Suprapubic skin (tissue), 4 donors: ENCODE measurements around the gene ESYT1. TPM values are rescaled to one million over a fixed set of nuclear protein-coding genes. Genes with fewer than 3 reads are reported as not detected.

Source experiments
- DNase-seq, 2 donors: peaks; one replicate each; pipeline ENCODE4 v3.0.0-alpha.2; 2019; ENCODE audit warnings: low spot score in 2 of 2
- H3K27ac ChIP-seq: fragments of 200-600 bp; sonication (generic); one replicate; pipeline ENCODE4 v1.5.1; 2019
- H3K27me3 ChIP-seq: fragments of 200-600 bp; sonication (generic); one replicate; pipeline ENCODE4 v1.5.1; 2019
- H3K36me3 ChIP-seq: fragments of 200-600 bp; sonication (generic); one replicate; pipeline ENCODE4 v1.5.1; 2019
- H3K4me1 ChIP-seq: fragments of 200-600 bp; sonication (generic); one replicate; pipeline ENCODE4 v1.5.1; 2019
- H3K4me3 ChIP-seq: fragments of 200-600 bp; sonication (generic); one replicate; pipeline ENCODE4 v1.5.1; 2019; ENCODE audit warnings: mild to moderate bottlenecking
- H3K9me3 ChIP-seq: fragments of 200-600 bp; sonication (generic); one replicate; pipeline ENCODE4 v1.5.1; 2019
- CTCF ChIP-seq, 2 donors: fragments of 200-600 bp in 1 of 2; fragments of 450-650 bp in 1 of 2; sonication (generic) in 1 of 2; IDR thresholded peaks; one replicate each; pipeline ENCODE4 v1.5.1; 2016 to 2019; ENCODE audit warnings: antibody characterized with exemption in 2 of 2, mild to moderate bottlenecking in 1 of 2, moderate library complexity in 1 of 2
- EP300 ChIP-seq: sonication (generic); formaldehyde crosslinking; IDR thresholded peaks from one replicate; pipeline ENCODE4 v1.6.1; 2017; ENCODE audit warnings: antibody characterized with exemption
- POLR2A ChIP-seq, 2 donors: fragments of 450-650 bp; IDR thresholded peaks; one replicate each; pipeline ENCODE4 v1.6.1; 2017; ENCODE audit warnings: antibody characterized with exemption in 2 of 2, mild to moderate bottlenecking in 2 of 2, moderate library complexity in 2 of 2
- POLR2AphosphoS5 ChIP-seq, 3 donors: sonication (generic); formaldehyde crosslinking; IDR thresholded peaks; one replicate each; pipeline ENCODE4 v1.6.1; 2017; ENCODE audit warnings: antibody characterized with exemption in 3 of 3
- WGBS: methylation state at CpG from one replicate; pipeline ENCODE4 v1.1.5; 2018; 5-methylcytosine and 5-hydroxymethylcytosine counted together
- total RNA-seq, 4 donors: library from RNA; depleted of rRNA; stranded (reverse); fragments of >200 nt; gene quantifications; one replicate each; pipeline ENCODE4 v1.1.0, GENCODE V29; 2016

Gene ESYT1
- total RNA-seq, 4 donors from 2014 or later = 73.1 to 128 (median 103) TPM

GRCh38 chr12:56189099-56189917 lies 61.2 kb downstream of the ESYT1 start, which contains the start of gene SMARCC2:
SMARCC2 (minus strand) TSS chr12:56189483; CDS start chr12:56189461, 22 bp downstream.
- H3K36me3 ChIP-seq = peaks cover 25% of the 10 kb centered on the region
- no peaks in the 10 kb centered on the region for H3K27me3 ChIP-seq
- peaks cover 29% of the 10 kb centered on the region for H3K4me1 ChIP-seq
- peak within 1 kb of the TSS; percentile 91 for H3K27ac ChIP-seq
- WGBS = 3% methylated on average over 17 of the region's 93 CpGs
- no peaks in the 10 kb centered on the region for H3K9me3 ChIP-seq
- peak; percentile 92 to 93 for DNase-seq
- TF ChIP-seq CTCF (IDR thresholded peaks at IDR 0.05) (peak; percentile 72 to 81), POLR2AphosphoS5 (IDR thresholded peaks at IDR 0.05) (peak in 1 of 3 donors; percentile 27), POLR2A (IDR thresholded peaks at IDR 0.05) (peak in 1 of 2 donors; percentile 20), EP300 (no peak)
- peak within 1 kb of the TSS; percentile 88 for H3K4me3 ChIP-seq

- no peaks in the 10 kb centered on the region for H3K9me3 ChIP-seq
- WGBS = under 1% methylated on average over 42 of the region's 42 CpGs
Observed at GRCh38 chr12:56189918-56190694, 62.0 kb downstream of the ESYT1 start.

DNA sequence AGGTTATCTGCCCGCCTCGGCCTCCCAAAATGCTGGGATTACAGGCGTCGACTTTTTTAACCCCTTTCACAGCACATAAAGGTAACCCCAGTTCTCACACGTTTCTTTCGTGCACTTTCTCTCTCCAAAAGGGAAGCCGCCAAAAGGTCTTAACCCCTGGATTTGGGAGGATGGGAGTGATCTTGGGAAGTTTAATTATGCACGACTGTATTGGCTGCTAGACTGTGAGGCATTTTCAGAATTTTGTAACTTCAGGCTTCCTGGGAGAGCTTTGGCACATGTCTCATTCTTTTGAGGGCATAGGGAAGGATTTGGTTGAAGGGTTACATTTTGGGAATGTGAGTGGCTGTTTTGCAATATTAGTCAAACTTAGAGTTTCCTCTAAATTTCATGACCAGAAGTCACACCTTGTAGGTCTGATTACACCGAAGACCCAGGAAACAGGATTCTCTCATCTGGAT lies 62.7 kb downstream of the ESYT1 start:
- DNase-seq = no peak
- Histone ChIP-seq H3K4me1 (peaks cover 29% of the 10 kb centered on the region), H3K9me3 (no peaks in the 10 kb centered on the region), H3K27me3 (no peaks in the 10 kb centered on the region), H3K4me3 (peak overlapping the region; percentile 88), H3K27ac (peak overlapping the region; percentile 91), H3K36me3 (peaks cover 11% of the 10 kb centered on the region)
- 20% methylated on average over 9 of the region's 9 CpGs for WGBS
- TF ChIP-seq POLR2A (IDR thresholded peaks at IDR 0.05) = no peak
- TF ChIP-seq CTCF (IDR thresholded peaks at IDR 0.05) = no peak
- no peak for TF ChIP-seq EP300
- TF ChIP-seq POLR2AphosphoS5 (IDR thresholded peaks at IDR 0.05) = no peak

More at GRCh38 chr12:56189918-56190694, 62.0 kb downstream of the ESYT1 start:
- Histone ChIP-seq H3K4me1 (peaks cover 29% of the 10 kb centered on the region), H3K27me3 (no peaks in the 10 kb centered on the region), H3K36me3 (peaks cover 17% of the 10 kb centered on the region), H3K4me3 (peak overlapping the region; percentile 88), H3K27ac (peak overlapping the region; percentile 91)
- TF ChIP-seq POLR2AphosphoS5 (IDR thresholded peaks at IDR 0.05) = peak in 2 of 3 donors; percentile 31 to 68
- TF ChIP-seq CTCF (IDR thresholded peaks at IDR 0.05) = no peak
- peak; percentile 87 to 88 for DNase-seq

GRCh38 chr12:56192582-56192981 lies 64.5 kb downstream of the ESYT1 start:
- TF ChIP-seq POLR2A (IDR thresholded peaks at IDR 0.05) = no peak
- TF ChIP-seq CTCF (IDR thresholded peaks at IDR 0.05) = no peak
- TF ChIP-seq EP300 = no peak
- no peak for TF ChIP-seq POLR2AphosphoS5 (IDR thresholded peaks at IDR 0.05)
- no peak for DNase-seq
- Histone ChIP-seq H3K4me1 (peaks cover 18% of the 10 kb centered on the region), H3K4me3 (no peak overlapping the region), H3K27ac (no peak overlapping the region), H3K36me3 (no peaks in the 10 kb centered on the region), H3K27me3 (no peaks in the 10 kb centered on the region), H3K9me3 (no peaks in the 10 kb centered on the region)
